K562 (cell line): ENCODE data around the gene UNC5C. TPM values are rescaled to one million over a fixed set of nuclear protein-coding genes. Genes with fewer than 3 reads are reported as not detected.

Source experiments
- CUX1 ChIP-seq: fragments of 200-800 bp; sonication (Bioruptor generic); IDR thresholded peaks from 2 replicates; pipeline ENCODE4 v1.6.1; 2016; ENCODE audit warnings: missing genetic modification characterization, missing compliant biosample characterization
- HNRNPLL ChIP-seq: fragments of 200-400 bp; formaldehyde crosslinking; IDR thresholded peaks from 2 replicates; pipeline ENCODE4 v1.6.1; 2017; ENCODE audit warnings: low read length, low read depth, mild to moderate bottlenecking; ENCODE audit not compliant: poor library complexity, severe bottlenecking
- L3MBTL2 ChIP-seq: fragments of 450-650 bp; IDR thresholded peaks from 2 replicates; pipeline ENCODE4 v1.6.1; 2016; ENCODE audit warnings: mild to moderate bottlenecking, moderate library complexity
- LARP7 ChIP-seq: fragments of 450-650 bp; IDR thresholded peaks from 2 replicates; pipeline ENCODE4 v1.6.1; 2016
- LCOR ChIP-seq: sonication (generic); formaldehyde crosslinking; IDR thresholded peaks from 2 replicates; pipeline ENCODE4 v1.8.0; 2022; ENCODE audit warnings: mild to moderate bottlenecking, missing genetic modification reagents
- NCOA6 ChIP-seq: fragments of 450-650 bp; IDR thresholded peaks from 2 replicates; pipeline ENCODE4 v1.6.1; 2017; ENCODE audit warnings: mild to moderate bottlenecking
- NR0B1 ChIP-seq: fragments of 450-650 bp; IDR thresholded peaks from one replicate; pipeline ENCODE4 v1.6.1; 2018; ENCODE audit warnings: mild to moderate bottlenecking, moderate library complexity; ENCODE audit not compliant: partially characterized antibody
- ZNF12 ChIP-seq: sonication (generic); formaldehyde crosslinking; IDR thresholded peaks from 2 replicates; pipeline ENCODE4 v1.4.0; 2020; ENCODE audit warnings: mild to moderate bottlenecking, missing genetic modification reagents
- ZNF584 ChIP-seq: fragments of 200-800 bp; sonication (Bioruptor generic); IDR thresholded peaks from 2 replicates; pipeline ENCODE4 v1.6.1; 2016; ENCODE audit warnings: low read depth, mild to moderate bottlenecking, missing genetic modification characterization, missing compliant biosample characterization
- polyA plus RNA-seq, 8 experiments: library from polyadenylated mRNA; depleted of rRNA in 4 of 8; stranded (reverse) in 5 of 8; unstranded in 3 of 8; fragments of >200 nt; fragmentation: Nextera tagmentation in 2 of 8; fragmentation: Illumina TruSeq in 1 of 8; extraction: Ambion mirVana in 2 of 8; extraction: Trizol in 1 of 8; gene quantifications; 2 replicates each; pipeline versions ENCODE4 v1.2.1 to v1.2.3, GENCODE V29; 2011 to 2014; ENCODE audit warnings: inconsistent platforms in 1 of 8, missing spikeins in 1 of 8
- total RNA-seq, 7 experiments: library from RNA; depleted of rRNA in 6 of 7; stranded (reverse); fragments of >200 nt in 6 of 7; fragmentation: Illumina TruSeq in 2 of 7; extraction: Trizol in 2 of 7; gene quantifications; 2 replicates each; pipeline versions ENCODE4 v1.2.1 to v1.2.3, GENCODE V29; 2011 to 2021; ENCODE audit warnings: low replicate concordance in 1 of 7

UNC5C gene
- total and polyA plus RNA-seq, 9 of the 15 experiments (the other 6 are each of a cell fraction or from before 2014, with no cell fraction given), result under 0.01 to 0.10 (median 0.03) TPM; not detected in 1

- TF ChIP-seq NR0B1 (no peak), HNRNPLL (no peak), ZNF584 (CRISPR knock-in tag) (no peak), ZNF12 (CRISPR knock-in tag) (no peak), CUX1 (CRISPR knock-in tag) (no peak), NCOA6 (no peak), L3MBTL2 (no peak), LCOR (CRISPR knock-in tag) (no peak), LARP7 (no peak)
These were observed 11.6 kb downstream of the UNC5C start (continued) for GRCh38 chr4:95537191-95537590.
